GM11168 (cell line): ENCODE measurements around the gene FSIP1.
"Not testable (repeated sequence)": the region's sequence is repeated elsewhere in the genome, so short reads cannot be mapped to it uniquely, and the experiment has no call there.

Source experiments
- in situ Hi-C: fragments of 300-500 bp; cut with MboI; formaldehyde crosslinking; loops from one replicate; pipeline ENCODE4 v1.12.0; 2022; ENCODE audit warnings: low sequenced_read_pairs; ENCODE audit not compliant: unreplicated experiment

FSIP1 gene

DNA sequence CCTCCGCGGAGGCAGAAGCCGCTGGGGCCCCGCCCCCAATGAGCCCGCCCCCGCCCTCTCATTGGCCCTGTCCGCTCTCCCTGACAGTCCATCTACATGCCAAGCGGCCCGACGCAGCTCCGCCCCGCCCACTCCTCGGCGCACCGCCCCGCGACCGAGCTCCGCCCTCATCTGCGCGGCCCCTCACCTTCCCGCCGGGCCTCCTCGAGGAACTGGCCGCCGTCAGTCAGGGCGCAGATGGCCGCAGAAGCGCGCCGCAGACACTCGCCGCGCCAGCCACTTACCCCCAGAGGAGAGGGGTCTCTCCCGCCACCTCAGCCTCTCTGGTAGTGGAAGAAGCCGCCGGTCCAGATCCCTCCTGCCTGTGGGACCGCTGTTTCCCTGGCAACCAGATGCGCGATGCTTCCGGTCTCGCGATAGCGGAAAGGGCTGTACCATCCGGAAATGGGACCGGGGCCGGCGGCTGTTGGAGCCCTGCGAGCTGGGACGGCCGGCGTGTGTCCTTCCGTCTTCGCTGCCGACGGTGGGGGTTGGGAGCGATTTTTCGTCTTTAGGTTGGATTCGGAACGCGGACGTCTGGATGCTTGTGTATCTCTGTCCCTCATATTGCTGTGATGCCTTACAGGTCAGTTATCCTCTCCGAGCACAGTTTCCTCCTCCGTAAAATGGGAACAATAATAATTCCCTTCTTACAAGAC lies at the start of gene FSIP1:
FSIP1 (minus strand) TSS at position 401 of the 698 bp plus-strand sequence. CDS start 6,317 bp downstream, outside the sequence.
- in situ Hi-C loops = no loop called here

DNA sequence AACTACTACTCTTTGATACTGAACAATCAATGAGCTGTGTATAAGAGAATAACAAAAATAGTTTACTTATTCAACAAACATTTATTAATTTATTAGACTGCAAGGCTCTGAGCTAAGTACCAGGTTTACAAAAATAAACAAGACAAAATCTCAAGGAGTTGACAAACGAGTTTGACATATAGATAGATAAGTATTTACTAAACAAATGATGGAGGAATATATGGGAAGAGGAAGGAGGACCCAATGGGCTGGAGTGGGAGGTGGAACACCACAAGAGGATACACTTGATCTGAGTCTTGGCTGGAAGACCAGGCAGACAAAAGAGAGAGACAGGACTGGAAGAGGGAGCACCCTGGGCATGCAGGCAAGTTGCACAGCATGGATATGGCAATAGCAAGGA lies 47.5 kb upstream of the FSIP1 start:
- in situ Hi-C loops = no loop called here

DNA sequence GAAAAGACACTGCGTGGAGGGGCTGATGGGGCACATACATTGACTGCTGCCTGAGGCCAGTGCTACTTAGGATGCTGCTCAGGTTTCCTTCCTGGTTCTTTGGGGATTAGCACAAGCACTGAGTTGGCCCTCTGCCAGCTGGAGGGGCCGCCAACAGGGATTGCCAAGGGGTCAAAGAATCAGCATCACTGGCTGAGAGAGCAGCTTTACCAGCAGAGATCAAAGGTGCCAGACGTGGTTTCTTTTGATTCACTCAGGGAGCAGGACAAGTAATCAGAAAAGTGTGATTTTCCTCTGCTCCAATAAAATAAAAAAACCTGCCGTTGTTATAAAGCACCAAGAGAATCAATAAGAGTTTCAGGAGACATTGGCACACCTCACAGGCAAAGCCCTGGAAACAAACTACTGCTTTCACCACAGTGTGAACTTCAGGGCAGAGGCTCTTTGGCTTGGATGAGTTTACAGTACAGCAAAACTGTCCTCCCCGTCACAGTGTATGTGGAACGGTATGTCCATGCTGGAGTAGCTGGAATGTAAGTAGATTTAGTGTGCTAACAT lies 45.8 kb upstream of the FSIP1 start:
- in situ Hi-C loops = no loop called here

DNA sequence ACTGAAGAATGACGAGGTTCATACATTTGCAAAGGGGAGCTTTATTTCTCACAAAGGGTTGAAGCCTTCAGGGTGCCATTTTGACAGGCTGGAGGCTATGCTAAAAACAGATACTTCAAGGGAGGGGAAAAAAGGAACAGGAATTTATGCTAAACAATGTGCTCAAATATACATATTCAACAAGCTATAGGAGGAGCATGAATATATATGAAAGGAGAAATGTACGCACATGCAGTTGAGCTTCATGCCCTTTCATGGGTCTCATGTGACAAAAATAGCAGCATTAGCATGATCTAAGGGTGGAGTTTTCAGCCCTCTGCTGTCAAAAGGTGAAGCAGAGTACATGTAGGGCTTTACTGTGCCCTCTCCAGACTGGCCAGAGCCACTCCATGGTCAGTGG lies 44.3 kb upstream of the FSIP1 start:
- in situ Hi-C loops = no loop called here

DNA sequence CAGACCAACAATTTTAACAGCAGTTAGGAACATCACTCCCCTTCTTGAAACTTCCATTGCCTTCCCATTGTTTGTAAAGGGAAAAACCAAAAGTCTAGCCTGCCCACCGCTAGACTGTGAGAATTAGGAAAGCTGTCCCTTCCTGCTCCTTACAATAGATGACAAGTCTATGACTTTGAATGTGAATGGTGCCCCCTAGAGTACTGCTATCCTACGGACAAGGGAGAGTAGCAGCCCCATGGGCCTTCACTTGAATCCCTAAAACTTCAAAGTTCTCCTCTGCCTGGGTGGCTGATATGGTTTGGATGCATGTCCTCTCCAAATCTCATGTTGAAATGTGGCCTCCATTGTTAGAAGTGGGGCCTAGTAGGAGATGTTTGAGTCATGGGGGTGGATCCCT lies 41.0 kb upstream of the FSIP1 start:
- in situ Hi-C loops = no loop called here

DNA sequence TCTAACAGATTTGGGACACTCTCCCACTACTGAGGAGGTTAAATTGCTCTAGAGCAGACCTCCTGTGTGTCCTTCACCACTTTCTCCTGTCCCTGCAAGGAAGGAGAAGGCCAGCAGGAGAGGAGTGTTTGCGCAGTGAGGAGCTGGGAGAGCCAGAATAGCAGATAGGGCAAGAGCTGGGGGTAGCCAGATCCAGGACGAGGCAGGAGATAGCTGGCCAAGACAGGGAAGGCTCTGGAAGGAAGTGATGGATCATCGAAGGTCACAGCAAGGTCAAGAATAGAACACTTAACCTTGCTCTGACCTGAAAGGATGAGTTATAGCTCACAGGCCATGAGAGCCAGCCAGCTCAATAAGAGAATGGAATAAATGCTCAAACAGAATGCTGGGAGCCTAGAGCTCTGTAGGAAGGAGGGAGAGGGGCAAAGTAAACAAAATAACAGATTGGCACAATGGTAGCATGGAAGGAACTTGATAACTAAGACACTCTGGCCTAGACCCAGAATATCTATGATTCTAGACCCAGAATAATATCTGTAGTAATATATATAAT lies 37.5 kb upstream of the FSIP1 start:
- in situ Hi-C loops = no loop called here

DNA sequence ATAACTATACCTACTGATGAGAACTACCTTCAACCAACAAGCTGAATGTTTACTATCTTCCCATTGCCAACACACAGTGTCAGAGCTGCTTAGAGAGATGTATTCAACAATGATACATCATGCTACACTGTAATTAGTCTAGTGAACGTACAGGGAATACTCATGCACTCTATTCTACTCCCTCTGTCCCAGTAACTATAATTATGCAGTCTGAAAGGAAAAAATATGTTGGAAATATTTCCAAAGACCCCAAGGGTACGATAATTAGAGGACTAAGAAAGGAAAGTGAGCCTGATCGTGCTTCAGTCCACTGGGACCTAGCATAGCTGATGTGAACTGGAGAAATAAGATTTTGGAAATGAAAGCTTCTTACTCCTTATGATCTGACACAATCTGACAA lies 36.9 kb upstream of the FSIP1 start:
- in situ Hi-C loops = no loop called here

DNA sequence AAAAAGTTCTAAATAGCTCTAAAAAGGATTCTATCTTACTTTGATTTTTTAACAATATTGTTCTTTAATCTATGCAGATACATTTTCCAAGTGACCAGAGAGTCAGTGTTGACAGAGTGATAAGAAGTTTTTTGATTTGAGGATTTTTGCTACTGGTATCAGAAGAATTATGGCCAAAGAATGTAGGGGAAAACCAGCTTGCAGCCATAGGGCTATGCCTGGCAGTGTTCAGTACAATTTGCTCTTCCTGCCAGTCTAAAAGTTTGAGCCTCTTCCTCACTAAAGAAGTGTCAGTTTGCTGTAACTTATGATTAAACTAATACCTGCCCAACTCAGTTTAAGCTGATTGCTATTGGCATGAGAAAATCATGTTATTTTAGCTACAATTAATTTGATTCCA lies 35.3 kb upstream of the FSIP1 start:
- in situ Hi-C loops = no loop called here

DNA sequence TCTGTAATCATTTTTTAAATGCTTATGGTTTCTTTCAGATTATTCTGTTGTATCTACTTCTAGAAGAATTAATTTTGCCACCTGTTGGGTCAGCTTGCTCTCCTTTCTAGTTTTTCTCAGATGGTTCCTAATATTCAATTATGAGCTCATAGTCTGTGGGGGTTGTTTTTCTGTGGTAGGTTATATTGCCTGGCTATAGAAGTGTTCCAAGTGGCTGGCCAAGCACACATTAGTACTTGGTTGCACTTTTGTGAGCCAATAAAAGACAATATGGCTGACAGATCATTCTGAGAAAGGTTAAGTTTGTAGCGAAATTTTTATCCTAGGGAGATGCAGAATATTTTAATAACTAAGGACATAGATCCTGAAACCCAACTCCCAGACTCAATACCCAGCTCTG lies 31.8 kb upstream of the FSIP1 start:
- in situ Hi-C loops = no loop called here

DNA sequence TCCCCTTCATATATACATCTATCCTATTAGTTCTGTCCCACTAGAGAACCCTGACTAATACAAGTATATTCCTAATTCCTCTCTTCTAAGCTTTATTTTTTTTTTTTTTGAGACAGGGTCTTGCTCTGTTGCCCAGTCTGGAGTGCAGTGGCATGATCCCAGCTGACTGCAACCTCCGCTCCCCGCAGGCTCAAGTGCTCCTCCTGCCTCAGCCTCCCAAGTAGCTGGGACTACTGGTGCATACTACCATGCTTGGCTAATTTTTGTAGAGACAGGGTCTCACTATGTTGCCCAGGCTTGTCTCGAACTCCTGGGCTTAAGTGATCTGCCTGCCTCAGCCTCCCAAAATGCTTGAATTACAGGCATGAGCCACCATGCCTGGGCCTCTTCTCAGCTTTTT lies 30.0 kb upstream of the FSIP1 start:
- in situ Hi-C loops = not testable (repeated sequence)

DNA sequence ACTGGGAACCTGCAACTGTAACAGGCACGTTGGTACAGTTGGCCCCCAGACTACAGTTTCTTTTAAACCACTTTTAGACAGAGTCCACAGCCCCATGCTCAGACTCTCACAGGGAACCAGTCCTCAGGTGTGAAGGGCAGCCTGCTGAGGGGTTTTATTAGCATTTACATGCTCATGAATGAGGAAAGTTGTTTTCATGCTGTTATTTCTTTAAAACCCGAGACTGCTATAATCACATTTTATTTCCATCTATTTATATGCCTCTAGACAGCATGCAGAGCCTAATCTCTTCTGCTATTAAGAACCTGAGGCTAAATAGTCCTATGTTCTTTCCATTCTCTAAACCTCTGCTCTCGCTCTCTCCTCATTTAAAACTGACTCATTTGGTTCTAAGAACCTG lies 26.3 kb upstream of the FSIP1 start:
- in situ Hi-C loops = no loop called here

DNA sequence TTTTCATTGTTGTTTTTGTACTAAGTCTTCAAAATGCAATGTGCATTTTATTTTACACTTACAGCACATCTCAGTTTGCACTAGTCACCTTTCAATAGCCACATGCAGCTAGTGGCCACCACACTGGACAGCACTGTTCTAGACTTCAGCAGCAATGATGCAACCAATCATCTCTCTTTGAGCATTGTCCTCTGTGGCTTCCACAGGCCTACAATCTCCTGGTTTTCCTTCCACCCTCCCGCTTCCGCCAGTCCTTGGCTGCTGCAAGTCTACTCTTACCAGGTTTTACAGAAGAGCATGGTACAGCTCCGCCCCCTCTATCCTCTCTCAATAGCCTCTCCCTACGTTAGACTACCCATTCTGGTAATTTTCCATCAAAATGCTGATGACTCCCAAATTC lies 25.1 kb upstream of the FSIP1 start:
- in situ Hi-C loops = no loop called here

DNA sequence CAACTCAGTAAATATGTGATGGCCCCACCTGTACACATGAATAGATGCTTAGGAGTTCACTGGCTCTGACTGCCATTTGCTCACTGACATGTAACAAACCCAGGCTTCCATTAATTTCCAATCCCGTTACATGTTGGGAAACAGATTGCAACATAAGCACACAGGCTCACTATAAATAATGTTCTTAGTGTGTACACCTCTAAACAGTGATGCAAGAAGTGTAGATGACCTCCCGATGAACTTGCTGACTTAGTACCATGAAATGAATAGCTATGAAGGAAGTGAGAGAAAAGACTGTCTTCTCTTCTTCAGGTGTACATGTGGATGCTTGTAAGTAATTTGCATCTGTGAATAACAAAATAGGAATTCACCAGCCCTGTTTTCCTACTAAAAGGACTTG lies 21.4 kb upstream of the FSIP1 start:
- in situ Hi-C loops = no loop called here

DNA sequence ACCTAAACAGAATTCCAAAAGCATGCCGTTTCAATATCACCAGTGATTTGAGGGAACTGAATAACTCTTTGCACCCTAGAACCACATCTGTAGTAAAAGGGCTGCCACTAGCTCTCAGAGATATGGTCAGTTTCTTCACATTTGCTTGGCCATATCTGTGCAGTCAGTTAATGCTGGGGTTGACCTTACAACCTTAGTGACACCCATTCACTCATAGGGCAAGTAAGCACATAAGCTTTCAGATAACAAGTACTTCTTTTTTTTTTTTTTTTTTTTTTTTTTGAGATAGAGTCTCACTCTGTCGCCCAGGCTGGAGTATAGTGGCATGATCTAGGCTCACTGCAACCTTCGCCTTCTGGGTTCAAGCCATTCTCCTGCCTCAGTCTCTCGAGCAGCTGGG lies 20.4 kb upstream of the FSIP1 start:
- in situ Hi-C loops = no loop called here

DNA sequence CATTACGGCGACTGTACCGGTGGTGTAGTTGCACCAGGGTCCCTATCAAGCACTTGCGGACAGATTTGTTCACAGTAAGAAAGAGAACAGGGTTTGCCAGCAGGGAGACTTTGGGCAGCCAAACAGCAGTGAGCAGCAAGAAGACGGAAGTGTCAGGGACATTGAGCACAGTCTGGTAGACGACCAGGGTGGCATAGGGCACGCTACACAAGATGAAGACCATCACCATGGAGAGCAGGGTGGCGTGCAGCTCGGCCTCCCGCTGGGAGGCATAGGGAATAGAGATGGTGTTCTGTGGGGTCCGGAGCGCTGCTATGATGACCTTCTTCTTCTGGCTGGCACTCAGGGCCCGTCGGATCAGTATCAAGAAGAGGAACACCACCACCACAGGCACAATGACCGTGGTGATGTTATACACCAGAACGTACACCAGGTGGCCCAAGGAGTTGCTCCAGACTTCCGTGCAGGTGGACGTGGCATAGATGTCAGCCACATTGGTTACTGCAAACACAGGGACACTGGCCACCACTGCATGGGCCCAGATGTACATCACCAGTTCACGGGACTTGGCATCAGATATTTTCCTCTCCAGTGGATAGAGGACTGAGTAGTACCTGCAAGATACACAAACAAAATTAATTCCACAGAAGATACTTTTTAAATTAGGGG lies 19.1 kb upstream of the FSIP1 start:
- in situ Hi-C loops = no loop called here

DNA sequence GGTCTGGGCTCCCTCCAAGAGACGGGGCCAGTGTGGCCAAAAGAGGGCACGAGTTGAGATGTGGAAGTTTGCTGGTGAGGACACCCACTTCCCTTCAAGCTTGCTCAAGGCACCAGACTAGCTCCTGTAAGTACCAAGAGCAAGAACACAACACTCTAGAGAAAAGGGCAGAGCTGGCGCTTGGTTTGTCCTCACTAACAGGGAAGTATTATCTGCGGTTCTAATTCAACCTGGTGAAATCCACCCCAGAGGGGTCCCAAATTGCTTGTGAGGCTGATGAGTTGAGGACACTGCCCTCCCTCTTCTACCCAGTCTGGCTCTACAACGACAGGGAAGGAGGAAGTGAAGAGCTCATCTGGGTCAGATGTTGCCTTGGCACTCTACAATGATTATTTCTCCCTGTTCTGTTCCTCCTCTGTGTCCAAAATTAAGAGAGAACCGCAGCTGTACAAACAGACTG lies 16.9 kb upstream of the FSIP1 start:
- in situ Hi-C loops = no loop called here

DNA sequence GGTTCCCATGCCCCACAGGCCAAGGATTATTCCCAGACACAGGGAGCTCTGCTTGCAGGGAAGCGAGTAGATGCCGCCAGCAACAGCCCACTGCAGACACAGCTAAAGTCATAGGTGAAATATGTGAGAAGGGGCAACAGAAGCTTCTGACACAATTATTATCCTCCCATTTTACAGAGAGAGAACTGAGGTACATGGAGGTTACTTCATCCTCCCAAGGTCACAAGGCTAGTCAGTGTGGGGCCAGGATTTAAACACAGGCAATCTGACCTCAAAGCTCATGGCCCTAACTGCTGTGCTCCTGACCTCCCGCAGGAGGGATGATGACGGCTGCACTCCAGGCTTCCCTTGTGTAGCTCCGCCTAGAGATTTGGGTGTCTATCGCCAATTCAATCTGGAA lies 15.7 kb upstream of the FSIP1 start:
- in situ Hi-C loops = no loop called here

DNA sequence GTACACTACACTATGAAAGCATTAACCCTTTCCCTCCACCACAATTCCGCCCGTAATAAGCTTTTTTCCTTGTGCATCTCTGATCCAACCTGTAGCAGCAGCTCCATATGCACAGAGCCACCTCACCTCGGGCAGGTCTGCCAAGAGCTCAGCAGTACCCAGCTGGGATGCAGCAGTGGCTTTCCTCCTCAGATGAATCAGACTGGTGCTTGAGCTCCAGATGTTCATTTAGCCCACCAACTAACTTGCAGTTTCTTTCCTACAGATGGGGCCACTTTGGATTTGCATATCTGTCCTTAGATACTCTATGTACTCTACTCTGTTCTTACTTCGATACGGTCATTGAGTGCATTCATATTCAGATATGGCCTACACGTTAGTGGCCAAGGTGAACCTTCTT lies 14.8 kb upstream of the FSIP1 start:
- in situ Hi-C loops = no loop called here

DNA sequence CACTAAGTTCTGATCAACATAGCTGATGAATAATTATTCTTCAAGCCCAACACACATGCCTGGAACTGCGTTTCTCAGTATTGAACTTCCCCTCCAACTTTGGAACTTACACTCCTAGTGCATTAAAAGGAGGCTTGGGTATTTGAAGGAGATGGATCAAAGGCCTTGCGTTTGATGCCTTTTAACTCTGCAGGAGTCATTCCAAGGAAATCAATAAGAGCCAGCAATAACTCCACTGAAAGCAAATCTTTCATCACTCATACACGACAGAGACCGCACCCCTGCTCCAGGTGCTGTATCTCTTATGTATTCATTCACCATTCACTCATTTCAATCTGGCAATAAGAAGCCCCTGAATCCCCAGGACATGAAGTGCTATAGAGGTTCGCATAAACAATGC lies 14.0 kb upstream of the FSIP1 start:
- in situ Hi-C loops = no loop called here

DNA sequence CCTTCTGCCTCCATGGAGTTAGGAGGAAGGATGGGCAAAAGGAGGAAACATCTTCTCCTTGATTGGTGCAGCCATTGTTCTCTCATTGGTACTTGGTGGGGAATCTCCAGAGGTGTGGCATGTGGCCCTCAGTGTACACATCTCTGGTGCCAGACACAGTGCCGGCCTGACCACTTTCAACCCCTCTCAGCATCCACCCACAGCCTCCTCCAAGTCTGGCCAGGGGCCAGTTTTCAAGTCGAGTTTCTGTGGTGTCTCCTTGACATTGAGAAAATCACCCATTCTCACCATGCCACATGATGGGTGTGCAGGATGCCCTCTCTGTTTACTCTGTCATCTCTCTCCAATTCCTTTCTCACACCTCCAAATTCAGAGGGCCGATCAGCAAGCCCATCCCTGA lies 12.8 kb upstream of the FSIP1 start:
- in situ Hi-C loops = no loop called here

DNA sequence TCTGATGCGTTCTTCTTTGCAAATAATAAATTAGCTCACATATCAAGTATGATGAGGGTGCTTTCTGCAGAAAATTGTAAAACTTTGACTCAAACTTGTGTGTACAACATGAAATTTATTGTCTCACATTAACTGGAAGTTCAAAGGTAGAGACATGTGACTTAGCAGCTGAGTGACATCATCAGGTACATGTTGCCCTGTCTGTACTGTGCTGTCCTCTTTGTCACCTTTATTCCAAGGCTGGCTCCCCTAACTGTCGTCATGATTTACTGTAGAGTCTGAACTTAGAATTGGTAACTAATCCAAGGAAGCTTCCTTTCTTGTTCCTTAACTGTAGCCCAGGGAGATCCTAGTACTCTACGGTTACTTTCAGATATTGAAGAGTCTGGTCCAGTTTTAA lies 12.3 kb upstream of the FSIP1 start:
- in situ Hi-C loops = no loop called here

DNA sequence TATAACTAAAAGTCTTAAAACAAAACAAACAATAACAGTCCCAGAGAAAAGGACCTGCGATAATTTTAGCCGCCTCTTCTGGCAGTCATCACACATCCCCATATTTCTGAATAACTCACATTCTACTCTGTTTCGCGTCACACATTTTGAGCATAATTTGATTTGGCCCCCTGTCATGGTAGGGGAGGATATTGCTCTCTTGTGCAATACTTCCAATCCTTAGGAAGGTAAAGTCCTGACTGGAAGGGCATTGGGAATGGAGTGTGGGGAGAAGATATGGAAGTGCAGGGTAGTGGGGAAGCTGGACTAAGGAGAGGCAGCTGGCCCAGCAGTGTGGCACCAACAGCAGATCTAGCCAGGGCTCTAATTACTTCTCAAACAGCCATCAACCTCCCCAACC lies 11.3 kb upstream of the FSIP1 start:
- in situ Hi-C loops = no loop called here
